ENCODE results near the gene ADH7. TPM values are rescaled to one million over a fixed set of nuclear protein-coding genes. Genes with fewer than 3 reads are reported as not detected.
"Not testable (repeated sequence)": the region's sequence is repeated elsewhere in the genome, so short reads cannot be mapped to it uniquely, and the experiment has no call there.

Gene ADH7
- total RNA-seq, 1 donor from 2014 or later = not detected

DNA sequence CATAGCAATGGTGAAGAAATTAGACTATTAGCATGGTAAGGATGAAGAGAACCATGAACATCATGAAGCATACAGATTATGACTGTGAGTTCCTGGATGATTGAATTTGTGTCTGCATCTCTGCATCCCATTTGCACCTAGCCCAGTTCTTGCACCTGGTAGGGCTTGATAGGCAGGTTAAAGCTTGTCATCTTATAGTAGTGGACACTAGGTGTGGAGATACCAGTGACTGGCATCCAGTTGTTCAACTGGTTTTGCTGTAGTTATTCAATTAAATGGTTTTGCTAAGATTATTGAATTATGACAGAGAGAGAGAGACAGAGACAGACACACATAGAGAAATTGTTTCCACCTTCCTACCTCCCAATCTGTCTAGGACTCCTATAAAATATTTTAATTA, 5.0 kb downstream of the ADH7 start:
- Mint-ChIP-seq H3K4me1 (ENCODE audit: low read depth) (peaks cover 3% of the 10 kb centered on the region), H3K36me3 (ENCODE audit: insufficient read depth) (no peaks in the 10 kb centered on the region), H3K9me3 (ENCODE audit: low read depth) (no peaks in the 10 kb centered on the region), H3K27me3 (no peaks in the 10 kb centered on the region), H3K27ac (no peak overlapping the region), H3K4me3 (ENCODE audit: low read depth) (no peak overlapping the region)
- TF ChIP-seq, protein P1, sequence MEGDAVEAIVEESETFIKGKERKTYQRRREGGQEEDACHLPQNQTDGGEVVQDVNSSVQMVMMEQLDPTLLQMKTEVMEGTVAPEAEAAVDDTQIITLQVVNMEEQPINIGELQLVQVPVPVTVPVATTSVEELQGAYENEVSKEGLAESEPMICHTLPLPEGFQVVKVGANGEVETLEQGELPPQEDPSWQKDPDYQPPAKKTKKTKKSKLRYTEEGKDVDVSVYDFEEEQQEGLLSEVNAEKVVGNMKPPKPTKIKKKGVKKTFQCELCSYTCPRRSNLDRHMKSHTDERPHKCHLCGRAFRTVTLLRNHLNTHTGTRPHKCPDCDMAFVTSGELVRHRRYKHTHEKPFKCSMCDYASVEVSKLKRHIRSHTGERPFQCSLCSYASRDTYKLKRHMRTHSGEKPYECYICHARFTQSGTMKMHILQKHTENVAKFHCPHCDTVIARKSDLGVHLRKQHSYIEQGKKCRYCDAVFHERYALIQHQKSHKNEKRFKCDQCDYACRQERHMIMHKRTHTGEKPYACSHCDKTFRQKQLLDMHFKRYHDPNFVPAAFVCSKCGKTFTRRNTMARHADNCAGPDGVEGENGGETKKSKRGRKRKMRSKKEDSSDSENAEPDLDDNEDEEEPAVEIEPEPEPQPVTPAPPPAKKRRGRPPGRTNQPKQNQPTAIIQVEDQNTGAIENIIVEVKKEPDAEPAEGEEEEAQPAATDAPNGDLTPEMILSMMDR (IDR thresholded peaks at IDR 0.05; ENCODE audit: unreplicated experiment) = no peak
- no peak for DNase-seq (ENCODE audit: low spot score, unreplicated experiment)

DNA sequence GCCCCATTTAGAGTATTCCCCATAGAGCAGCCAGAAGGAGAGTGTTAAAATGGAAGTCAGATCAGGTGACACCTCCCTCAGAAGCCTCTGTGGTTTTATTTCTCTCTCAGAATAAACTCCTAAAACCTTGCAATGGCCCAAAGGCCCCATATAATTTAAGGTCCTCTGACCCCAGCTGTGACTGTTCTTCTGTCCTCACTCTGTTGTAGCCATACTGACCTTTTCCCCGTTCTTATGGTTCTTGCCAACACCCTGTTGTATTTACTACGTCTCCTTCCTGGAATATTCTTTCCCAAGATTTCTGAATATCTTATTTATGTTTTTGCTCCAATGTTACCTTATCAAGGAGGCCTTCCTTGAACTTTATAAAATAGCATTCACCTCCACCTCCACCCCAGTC, 18.0 kb downstream of the ADH7 start:
- H3K27ac Mint-ChIP-seq = no peak overlapping the region
- H3K9me3 Mint-ChIP-seq (ENCODE audit: low read depth) = peaks cover 4% of the 10 kb centered on the region
- no peak for DNase-seq (ENCODE audit: low spot score, unreplicated experiment)
- no peaks in the 10 kb centered on the region for H3K27me3 Mint-ChIP-seq
- peaks cover 5% of the 10 kb centered on the region for H3K4me1 Mint-ChIP-seq (ENCODE audit: low read depth)
- no peaks in the 10 kb centered on the region for H3K36me3 Mint-ChIP-seq (ENCODE audit: insufficient read depth)
- TF ChIP-seq, protein P1 (IDR thresholded peaks at IDR 0.05; ENCODE audit: unreplicated experiment) = no peak
- no peak overlapping the region for H3K4me3 Mint-ChIP-seq (ENCODE audit: low read depth)

DNA sequence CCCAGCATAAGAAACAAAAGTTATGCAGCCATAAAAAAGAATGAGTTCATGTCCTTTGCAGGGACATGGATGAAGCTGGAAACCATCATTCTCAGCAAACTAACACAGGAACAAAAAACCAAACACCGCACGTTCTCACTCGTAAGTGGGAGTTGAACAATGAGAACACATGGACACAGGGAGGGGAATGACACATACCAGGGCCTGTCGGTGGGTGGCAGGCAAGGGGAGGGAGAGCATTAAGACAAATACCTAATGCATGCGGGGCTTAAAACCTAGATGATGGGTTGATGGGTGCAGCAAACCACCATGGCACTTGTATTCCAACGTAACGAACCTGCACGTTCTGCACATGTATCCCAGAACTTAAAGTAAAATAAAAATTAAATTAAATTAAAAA, 19.4 kb downstream of the ADH7 start:
- TF ChIP-seq, protein P1 (IDR thresholded peaks at IDR 0.05; ENCODE audit: unreplicated experiment) = peak; percentile 32
- H3K4me1 Mint-ChIP-seq (ENCODE audit: low read depth); H3K27ac Mint-ChIP-seq; H3K9me3 Mint-ChIP-seq (ENCODE audit: low read depth); DNase-seq (ENCODE audit: low spot score, unreplicated experiment); H3K36me3 Mint-ChIP-seq (ENCODE audit: insufficient read depth); H3K4me3 Mint-ChIP-seq (ENCODE audit: low read depth); H3K27me3 Mint-ChIP-seq: not testable (repeated sequence)

DNA sequence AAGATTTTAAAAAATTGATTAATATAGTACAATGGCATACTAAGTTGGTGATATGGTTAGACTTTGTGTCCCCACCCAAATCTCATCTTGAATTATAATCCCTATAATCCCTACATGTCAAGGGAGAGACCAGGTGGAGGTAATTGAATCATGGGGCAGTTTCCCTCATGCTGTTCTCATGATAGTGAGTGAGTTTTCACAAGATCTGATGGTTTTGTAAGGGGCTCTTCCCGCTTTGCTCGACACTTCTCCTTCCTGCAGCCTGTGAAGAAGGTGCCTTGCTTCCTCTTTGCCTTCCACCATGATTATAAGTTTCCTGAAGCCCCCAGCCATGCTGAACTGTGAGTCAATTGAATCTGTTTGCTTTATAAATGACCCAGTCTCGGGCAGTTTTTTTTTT, 20.2 kb downstream of the ADH7 start:
- not testable (repeated sequence) for H3K27me3 Mint-ChIP-seq; H3K36me3 Mint-ChIP-seq (ENCODE audit: insufficient read depth)

DNA sequence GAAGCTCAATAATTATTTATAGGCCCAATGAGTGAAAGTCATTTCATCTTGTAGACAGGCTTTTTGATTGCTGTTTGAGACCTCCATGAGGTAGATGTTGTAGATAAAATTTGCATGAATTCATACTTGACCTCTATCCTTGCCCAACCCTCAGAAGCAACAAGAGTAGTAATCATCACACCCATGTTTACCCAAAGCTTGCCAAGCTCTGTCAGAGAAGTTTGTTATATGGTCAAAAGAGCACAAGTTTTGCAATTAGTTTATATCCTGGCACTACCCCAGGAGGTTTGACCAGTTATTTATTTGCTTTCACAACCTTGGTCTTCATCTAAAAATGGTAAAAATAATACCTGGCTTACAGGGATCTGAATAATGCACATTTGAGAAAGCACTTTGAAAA, 20.7 kb downstream of the ADH7 start:
- Mint-ChIP-seq H3K27ac (no peak overlapping the region), H3K9me3 (ENCODE audit: low read depth) (no peaks in the 10 kb centered on the region), H3K4me3 (ENCODE audit: low read depth) (no peak overlapping the region), H3K27me3 (no peaks in the 10 kb centered on the region), H3K36me3 (ENCODE audit: insufficient read depth) (no peaks in the 10 kb centered on the region), H3K4me1 (ENCODE audit: low read depth) (peaks cover 5% of the 10 kb centered on the region)
- TF ChIP-seq, protein P1 (IDR thresholded peaks at IDR 0.05; ENCODE audit: unreplicated experiment) = no peak
- DNase-seq (ENCODE audit: low spot score, unreplicated experiment) = no peak

More for the DNA sequence above, 20.2 kb downstream of the ADH7 start:
- H3K27ac Mint-ChIP-seq; H3K9me3 Mint-ChIP-seq (ENCODE audit: low read depth); DNase-seq (ENCODE audit: low spot score, unreplicated experiment); H3K4me1 Mint-ChIP-seq (ENCODE audit: low read depth); H3K4me3 Mint-ChIP-seq (ENCODE audit: low read depth): not testable (repeated sequence)

DNA sequence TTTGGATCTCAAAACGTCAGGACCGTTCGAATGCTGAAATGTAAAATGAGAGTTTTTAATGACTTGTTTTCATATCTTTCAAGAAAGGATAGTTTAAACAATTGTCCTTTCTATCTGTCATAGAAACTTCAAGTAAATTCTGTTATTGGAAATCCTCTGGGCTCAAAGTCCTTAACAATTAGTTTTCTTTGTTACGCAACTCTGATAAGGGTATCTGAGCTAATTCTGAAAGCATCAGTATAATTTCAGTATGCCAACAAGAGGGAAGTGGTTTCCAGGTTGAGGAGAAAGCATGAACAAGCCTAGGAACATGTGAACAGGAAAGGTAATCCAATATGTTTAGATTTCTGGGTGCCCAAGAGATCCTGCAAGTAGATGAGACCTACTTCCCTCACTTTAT, 22.0 kb downstream of the ADH7 start:
- Mint-ChIP-seq H3K4me1 (ENCODE audit: low read depth) (peaks cover 5% of the 10 kb centered on the region), H3K9me3 (ENCODE audit: low read depth) (no peaks in the 10 kb centered on the region), H3K27ac (no peak overlapping the region), H3K36me3 (ENCODE audit: insufficient read depth) (no peaks in the 10 kb centered on the region), H3K27me3 (no peaks in the 10 kb centered on the region), H3K4me3 (ENCODE audit: low read depth) (no peak overlapping the region)
- TF ChIP-seq, protein P1 (IDR thresholded peaks at IDR 0.05; ENCODE audit: unreplicated experiment) = no peak
- no peak for DNase-seq (ENCODE audit: low spot score, unreplicated experiment)
